AG08395 (cell line): ENCODE measurements around the gene KRTAP2-1.
"Not testable (repeated sequence)": the region's sequence is repeated elsewhere in the genome, so short reads cannot be mapped to it uniquely, and the experiment has no call there.

Source experiments
- DNase-seq: peaks from one replicate; pipeline ENCODE4 v3.0.0; 2012; ENCODE audit warnings: mixed read lengths, low spot score

KRTAP2-1 gene

GRCh38 chr17:41046735-41047465 is at the start of gene KRTAP2-1:
Gene KRTAP2-1, minus strand, starts transcription at chr17:41047316. Its CDS starts 49 bp downstream, at chr17:41047267.
- not testable (repeated sequence) for DNase-seq

- DNase-seq: no peak
These were observed 48.9 kb upstream of the KRTAP2-1 start for GRCh38 chr17:41096055-41096454.

- not testable (repeated sequence) for DNase-seq
These were observed 41.7 kb upstream of the KRTAP2-1 start for GRCh38 chr17:41088760-41089352.

GRCh38 chr17:41084100-41084856 is 37.2 kb upstream of the KRTAP2-1 start, which contains the start of gene KRTAP4-7:
Gene KRTAP4-7, plus strand, starts transcription at chr17:41084150. Its CDS starts 57 bp downstream, at chr17:41084207.
- DNase-seq: not testable (repeated sequence)

GRCh38 chr17:41083427-41083826 is 36.3 kb upstream of the KRTAP2-1 start:
- not testable (repeated sequence) for DNase-seq

- no peak for DNase-seq
These were observed 35.5 kb upstream of the KRTAP2-1 start for GRCh38 chr17:41082626-41083025.

GRCh38 chr17:41076788-41077187 is 29.7 kb upstream of the KRTAP2-1 start:
- no peak for DNase-seq

GRCh38 chr17:41073676-41074075 is 26.6 kb upstream of the KRTAP2-1 start:
- DNase-seq: no peak

- no peak for DNase-seq
These were observed 24.7 kb upstream of the KRTAP2-1 start for GRCh38 chr17:41071606-41072360.

GRCh38 chr17:41069031-41069430 is 21.9 kb upstream of the KRTAP2-1 start:
- DNase-seq: no peak

GRCh38 chr17:41067281-41067680 is 20.2 kb upstream of the KRTAP2-1 start:
- DNase-seq: no peak

GRCh38 chr17:41065829-41066624 is 18.9 kb upstream of the KRTAP2-1 start, which contains the start of gene KRTAP2-4:
Gene KRTAP2-4, minus strand, starts transcription at chr17:41065879. Its CDS starts 34 bp downstream, at chr17:41065845.
- peak; percentile 74 for DNase-seq

GRCh38 chr17:41065016-41065689 is 18.0 kb upstream of the KRTAP2-1 start:
- not testable (repeated sequence) for DNase-seq

GRCh38 chr17:41064301-41064700 is 17.2 kb upstream of the KRTAP2-1 start:
- DNase-seq: no peak

GRCh38 chr17:41063449-41063848 is 16.3 kb upstream of the KRTAP2-1 start:
- no peak for DNase-seq

GRCh38 chr17:41061964-41062363 is 14.8 kb upstream of the KRTAP2-1 start:
- DNase-seq: peak; percentile 81

- peak; percentile 75 for DNase-seq
These were observed 13.0 kb upstream of the KRTAP2-1 start, which contains the start of gene KRTAP2-3 for GRCh38 chr17:41060052-41060604. Gene KRTAP2-3, minus strand, starts transcription at chr17:41060114. Its CDS starts 64 bp downstream, at chr17:41060050.

- peak; percentile 68 for DNase-seq
These were observed 12.3 kb upstream of the KRTAP2-1 start for GRCh38 chr17:41059276-41060051.

- DNase-seq: no peak
These were observed 11.6 kb upstream of the KRTAP2-1 start for GRCh38 chr17:41058741-41059140.
